Caco-2 (cell line): ENCODE data around the gene SEC11C. TPM values are rescaled to one million over a fixed set of nuclear protein-coding genes. Genes with fewer than 3 reads are reported as not detected.
A peak's percentile ranks its signal among the peaks of the same experiment; 100 is the strongest.
"Not testable (repeated sequence)": the region's sequence is repeated elsewhere in the genome, so short reads cannot be mapped to it uniquely, and the experiment has no call there.

Experiments used
- BruUV-seq: library from RNA; stranded (reverse); fragments of 400-500 nt; replicated peaks from 2 replicates; lab custom pipeline; 2021; lab: Mats Ljungman, UMichigan
- CTCF ChIA-PET: fragments of 300-600 bp; sonication (Branson Sonifier 250); formaldehyde crosslinking; loops from one replicate; lab custom pipeline; 2022; ENCODE audit warnings: antibody characterized with exemption; lab: Charles Lee
- POLR2A ChIA-PET: fragments of 300-600 bp; sonication (Branson Sonifier 250); formaldehyde crosslinking; loops from one replicate; lab custom pipeline; 2022; ENCODE audit warnings: antibody characterized with exemption; lab: Charles Lee
- DNase-seq, 2 experiments: peaks; one replicate each; pipeline versions ENCODE4 v3.0.0 to v3.0.0-alpha.2; 2020 to 2022
- H3K27me3 ChIP-seq: replicated peaks from 2 replicates; pipeline ENCODE4 v1.6.0; 2011; ENCODE audit warnings: low read length; ENCODE audit not compliant: control insufficient read depth, insufficient read depth
- H3K36me3 ChIP-seq: 2 replicates; pipeline ENCODE4 v1.5.1; 2011; ENCODE audit warnings: low read length; ENCODE audit not compliant: control insufficient read depth, insufficient read depth
- H3K4me1 ChIP-seq: fragments of 250-450 bp; sonication (Bioruptor Pico); 2 replicates; pipeline ENCODE4 v1.5.1; 2020; ENCODE audit warnings: mild to moderate bottlenecking
- H3K4me3 ChIP-seq: 2 replicates; pipeline ENCODE4 v1.5.1; 2011; ENCODE audit warnings: low read depth, mild to moderate bottlenecking, control low read depth, low read length
- H3K9me3 ChIP-seq: fragments of 250-450 bp; sonication (Bioruptor Pico); 2 replicates; pipeline ENCODE4 v1.5.1; 2020; ENCODE audit warnings: mild to moderate bottlenecking, moderate library complexity
- H3K27ac Mint-ChIP-seq: one replicate; pipeline ENCODE4 v1.8.0; 2022; ENCODE audit warnings: mixed read lengths; ENCODE audit not compliant: unreplicated experiment
- H3K27me3 Mint-ChIP-seq: one replicate; pipeline ENCODE4 v1.8.0; 2022; ENCODE audit warnings: mixed read lengths; ENCODE audit not compliant: insufficient read depth, unreplicated experiment
- H3K36me3 Mint-ChIP-seq: one replicate; pipeline ENCODE4 v1.8.0; 2022; ENCODE audit warnings: mild to moderate bottlenecking, mixed read lengths; ENCODE audit not compliant: insufficient read depth, unreplicated experiment
- H3K4me1 Mint-ChIP-seq: one replicate; pipeline ENCODE4 v1.8.0; 2022; ENCODE audit warnings: low read depth, mixed read lengths; ENCODE audit not compliant: unreplicated experiment
- H3K4me3 Mint-ChIP-seq: one replicate; pipeline ENCODE4 v1.8.0; 2022; ENCODE audit warnings: mild to moderate bottlenecking, moderate library complexity, mixed read lengths; ENCODE audit not compliant: unreplicated experiment
- H3K9me3 Mint-ChIP-seq: one replicate; pipeline ENCODE4 v1.8.0; 2022; ENCODE audit warnings: mixed read lengths; ENCODE audit not compliant: unreplicated experiment
- CTCF ChIP-seq, 2 experiments: fragments of 200-600 bp in 1 of 2; IDR thresholded peaks; 1 replicate in 1 of 2; 2 replicates in 1 of 2; pipeline versions ENCODE4 v1.5.1 to v1.8.0; 2011 to 2022; ENCODE audit warnings: antibody characterized with exemption in 1 of 2, control low read depth in 1 of 2, inconsistent platforms in 1 of 2, low read depth in 1 of 2, low read length in 1 of 2, mild to moderate bottlenecking in 1 of 2, moderate library complexity in 1 of 2; ENCODE audit not compliant: insufficient read depth in 1 of 2, severe bottlenecking in 1 of 2, unreplicated experiment in 1 of 2
- intact Hi-C: fragments of 100-400 bp; cut with micrococcal nuclease; formaldehyde crosslinking; loops from one replicate; pipeline ENCODE4 v1.10.0; 2022; ENCODE audit not compliant: unreplicated experiment
- total RNA-seq: library from RNA; stranded (reverse); gene quantifications from 2 replicates; pipeline ENCODE4 v1.2.3, GENCODE V29; 2022

The SEC11C gene
- total RNA-seq, 1 experiment from 2014 or later, result 36.1 TPM

GRCh38 chr18:59140302-59140885 is 710 bp downstream of the SEC11C start:
- H3K36me3 Mint-ChIP-seq, result no peaks in the 10 kb centered on the region
- no peak overlapping the region for H3K27ac Mint-ChIP-seq
- Histone ChIP-seq H3K4me1 (no peaks in the 10 kb centered on the region), H3K36me3 (no peaks in the 10 kb centered on the region), H3K4me3 (peak overlapping the region; percentile 67), H3K9me3 (no peaks in the 10 kb centered on the region), H3K27me3 (no peaks in the 10 kb centered on the region)
- no peaks in the 10 kb centered on the region for H3K27me3 Mint-ChIP-seq
- DNase-seq, result peak in 1 of 2 experiments; percentile 8
- H3K4me3 Mint-ChIP-seq, result peak overlapping the region; percentile 76
- ChIA-PET CTCF (no interaction called here), POLR2A (no interaction called here)
- TSS peak; percentile 25 for BruUV-seq
- no peaks in the 10 kb centered on the region for H3K9me3 Mint-ChIP-seq
- no peak for TF ChIP-seq CTCF (IDR thresholded peaks at IDR 0.05; ENCODE audit: insufficient read depth in 1 of 2, low read depth in 1 of 2, low read length in 1 of 2, severe bottlenecking in 1 of 2, unreplicated experiment in 1 of 2)
- no peaks in the 10 kb centered on the region for H3K4me1 Mint-ChIP-seq
- intact Hi-C loops, result no loop called here

GRCh38 chr18:59141294-59142068 is 1.8 kb downstream of the SEC11C start:
- Mint-ChIP-seq H3K4me3 (peak overlapping the region; percentile 76), H3K36me3 (no peaks in the 10 kb centered on the region), H3K27me3 (no peaks in the 10 kb centered on the region), H3K27ac (no peak overlapping the region), H3K4me1 (no peaks in the 10 kb centered on the region), H3K9me3 (no peaks in the 10 kb centered on the region)
- intact Hi-C loops, result no loop called here
- Histone ChIP-seq H3K27me3 (no peaks in the 10 kb centered on the region), H3K36me3 (no peaks in the 10 kb centered on the region), H3K4me1 (no peaks in the 10 kb centered on the region), H3K9me3 (no peaks in the 10 kb centered on the region), H3K4me3 (no peak overlapping the region)
- POLR2A ChIA-PET, result no interaction called here
- BruUV-seq, result no TSS peak
- no peak for TF ChIP-seq CTCF (IDR thresholded peaks at IDR 0.05; ENCODE audit: insufficient read depth in 1 of 2, low read depth in 1 of 2, low read length in 1 of 2, severe bottlenecking in 1 of 2, unreplicated experiment in 1 of 2)
- CTCF ChIA-PET, result no interaction called here
- no peak for DNase-seq

- Histone ChIP-seq H3K4me3 (no peak overlapping the region), H3K36me3 (no peaks in the 10 kb centered on the region), H3K9me3 (no peaks in the 10 kb centered on the region), H3K27me3 (no peaks in the 10 kb centered on the region), H3K4me1 (no peaks in the 10 kb centered on the region)
- Mint-ChIP-seq H3K4me1 (no peaks in the 10 kb centered on the region), H3K4me3 (no peak overlapping the region), H3K9me3 (no peaks in the 10 kb centered on the region), H3K27ac (no peak overlapping the region), H3K36me3 (no peaks in the 10 kb centered on the region), H3K27me3 (no peaks in the 10 kb centered on the region)
- no peak for TF ChIP-seq CTCF (IDR thresholded peaks at IDR 0.05; ENCODE audit: insufficient read depth in 1 of 2, low read depth in 1 of 2, low read length in 1 of 2, severe bottlenecking in 1 of 2, unreplicated experiment in 1 of 2)
- POLR2A ChIA-PET, result no interaction called here
- DNase-seq, result no peak
- intact Hi-C loops, result no loop called here
- CTCF ChIA-PET, result no interaction called here
- BruUV-seq, result no TSS peak
Observed at GRCh38 chr18:59142274-59142673, 2.6 kb downstream of the SEC11C start.

- CTCF ChIA-PET, H3K36me3 ChIP-seq, H3K9me3 ChIP-seq, H3K36me3 Mint-ChIP-seq, H3K4me1 Mint-ChIP-seq, BruUV-seq, H3K9me3 Mint-ChIP-seq, intact Hi-C loops, H3K4me3 ChIP-seq, H3K27me3 ChIP-seq, H3K27me3 Mint-ChIP-seq, POLR2A ChIA-PET, DNase-seq, H3K4me3 Mint-ChIP-seq, H3K27ac Mint-ChIP-seq, H3K4me1 ChIP-seq: not testable (repeated sequence)
Observed at GRCh38 chr18:59142800-59143416, 3.2 kb downstream of the SEC11C start.
